Activated naive CD8-positive, alpha-beta T cell (primary cell): Measurements from ENCODE around the gene ILF3.

Source experiments
- H3K27ac Mint-ChIP-seq: one replicate; pipeline ENCODE4 v1.8.0; 2021; ENCODE audit warnings: mixed read lengths
- H3K27me3 Mint-ChIP-seq: one replicate; pipeline ENCODE4 v1.8.0; 2021; ENCODE audit warnings: mixed read lengths
- H3K36me3 Mint-ChIP-seq: one replicate; pipeline ENCODE4 v1.8.0; 2021; ENCODE audit warnings: mixed read lengths
- H3K4me1 Mint-ChIP-seq: one replicate; pipeline ENCODE4 v1.8.0; 2021; ENCODE audit warnings: low read depth, mixed read lengths
- H3K4me3 Mint-ChIP-seq: one replicate; pipeline ENCODE4 v1.8.0; 2021; ENCODE audit warnings: mild to moderate bottlenecking, mixed read lengths
- H3K9me3 Mint-ChIP-seq: one replicate; pipeline ENCODE4 v1.8.0; 2021; ENCODE audit warnings: low read depth, mixed read lengths

The ILF3 gene

GRCh38 chr19:10718205-10719196 lies 64.4 kb downstream of the ILF3 start:
- H3K4me1 Mint-ChIP-seq = peaks cover 37% of the 10 kb centered on the region

GRCh38 chr19:10719466-10719961 lies 65.4 kb downstream of the ILF3 start:
- peak overlapping the region; percentile 96 for H3K4me3 Mint-ChIP-seq
- no peaks in the 10 kb centered on the region for H3K27me3 Mint-ChIP-seq
- H3K36me3 Mint-ChIP-seq = no peaks in the 10 kb centered on the region
- peak overlapping the region; percentile 74 for H3K27ac Mint-ChIP-seq
- H3K4me1 Mint-ChIP-seq = peaks cover 42% of the 10 kb centered on the region
- H3K9me3 Mint-ChIP-seq = no peaks in the 10 kb centered on the region

More at GRCh38 chr19:10718205-10719196, 64.4 kb downstream of the ILF3 start:
- Mint-ChIP-seq H3K9me3 (no peaks in the 10 kb centered on the region), H3K27ac (peak overlapping the region; percentile 87), H3K36me3 (peaks cover 4% of the 10 kb centered on the region), H3K27me3 (no peaks in the 10 kb centered on the region), H3K4me3 (peak overlapping the region; percentile 96)

- H3K27me3 Mint-ChIP-seq = no peaks in the 10 kb centered on the region
- peaks cover 46% of the 10 kb centered on the region for H3K4me1 Mint-ChIP-seq
- peak overlapping the region; percentile 35 for H3K4me3 Mint-ChIP-seq
- peak overlapping the region; percentile 50 for H3K27ac Mint-ChIP-seq
- H3K9me3 Mint-ChIP-seq = no peaks in the 10 kb centered on the region
- no peaks in the 10 kb centered on the region for H3K36me3 Mint-ChIP-seq
These were observed 66.5 kb downstream of the ILF3 start for GRCh38 chr19:10720607-10721125.

GRCh38 chr19:10723591-10723990 lies 69.4 kb downstream of the ILF3 start:
- Mint-ChIP-seq H3K27me3 (no peaks in the 10 kb centered on the region), H3K27ac (peak overlapping the region; percentile 78), H3K36me3 (peaks cover 4% of the 10 kb centered on the region), H3K9me3 (no peaks in the 10 kb centered on the region), H3K4me3 (no peak overlapping the region), H3K4me1 (peaks cover 59% of the 10 kb centered on the region)

- no peaks in the 10 kb centered on the region for H3K9me3 Mint-ChIP-seq
- peak overlapping the region; percentile 10 for H3K27ac Mint-ChIP-seq
- H3K4me1 Mint-ChIP-seq = peaks cover 58% of the 10 kb centered on the region
- no peaks in the 10 kb centered on the region for H3K27me3 Mint-ChIP-seq
- H3K36me3 Mint-ChIP-seq = peaks cover 4% of the 10 kb centered on the region
- H3K4me3 Mint-ChIP-seq = no peak overlapping the region
These were observed 70.5 kb downstream of the ILF3 start for GRCh38 chr19:10724573-10725071.

- Mint-ChIP-seq H3K4me3 (no peak overlapping the region), H3K27ac (no peak overlapping the region), H3K36me3 (peaks cover 4% of the 10 kb centered on the region), H3K4me1 (peaks cover 61% of the 10 kb centered on the region), H3K27me3 (no peaks in the 10 kb centered on the region), H3K9me3 (no peaks in the 10 kb centered on the region)
These were observed 71.3 kb downstream of the ILF3 start for GRCh38 chr19:10725415-10725814.

- no peak overlapping the region for H3K4me3 Mint-ChIP-seq
- no peaks in the 10 kb centered on the region for H3K9me3 Mint-ChIP-seq
- H3K27me3 Mint-ChIP-seq = no peaks in the 10 kb centered on the region
- H3K4me1 Mint-ChIP-seq = peaks cover 62% of the 10 kb centered on the region
- H3K27ac Mint-ChIP-seq = no peak overlapping the region
- peaks cover 4% of the 10 kb centered on the region for H3K36me3 Mint-ChIP-seq
These were observed 72.1 kb downstream of the ILF3 start for GRCh38 chr19:10726268-10726667.

- Mint-ChIP-seq H3K4me3 (no peak overlapping the region), H3K36me3 (peaks cover 4% of the 10 kb centered on the region)
These were observed 73.6 kb downstream of the ILF3 start for GRCh38 chr19:10727685-10728201.

GRCh38 chr19:10729411-10729810 lies 75.3 kb downstream of the ILF3 start:
- H3K4me3 Mint-ChIP-seq = no peak overlapping the region
- H3K4me1 Mint-ChIP-seq = peaks cover 52% of the 10 kb centered on the region
- H3K27ac Mint-ChIP-seq = peak overlapping the region; percentile 59

More at GRCh38 chr19:10727685-10728201, 73.6 kb downstream of the ILF3 start:
- Mint-ChIP-seq H3K4me1 (peaks cover 60% of the 10 kb centered on the region), H3K9me3 (no peaks in the 10 kb centered on the region), H3K27ac (peak overlapping the region; percentile 16), H3K27me3 (no peaks in the 10 kb centered on the region)

GRCh38 chr19:10730932-10731331 lies 76.8 kb downstream of the ILF3 start:
- H3K4me1 Mint-ChIP-seq = peaks cover 49% of the 10 kb centered on the region
- peak overlapping the region; percentile 82 for H3K27ac Mint-ChIP-seq
- no peaks in the 10 kb centered on the region for H3K27me3 Mint-ChIP-seq
- no peaks in the 10 kb centered on the region for H3K9me3 Mint-ChIP-seq
- peak overlapping the region; percentile 7 for H3K4me3 Mint-ChIP-seq
- peaks cover 4% of the 10 kb centered on the region for H3K36me3 Mint-ChIP-seq

More at GRCh38 chr19:10729411-10729810, 75.3 kb downstream of the ILF3 start:
- Mint-ChIP-seq H3K27me3 (no peaks in the 10 kb centered on the region), H3K36me3 (peaks cover 4% of the 10 kb centered on the region), H3K9me3 (no peaks in the 10 kb centered on the region)

GRCh38 chr19:10735741-10736140 lies 81.6 kb downstream of the ILF3 start:
- Mint-ChIP-seq H3K36me3 (no peaks in the 10 kb centered on the region), H3K27me3 (no peaks in the 10 kb centered on the region), H3K27ac (no peak overlapping the region), H3K9me3 (no peaks in the 10 kb centered on the region), H3K4me3 (no peak overlapping the region), H3K4me1 (peaks cover 42% of the 10 kb centered on the region)

- no peak overlapping the region for H3K27ac Mint-ChIP-seq
- no peaks in the 10 kb centered on the region for H3K27me3 Mint-ChIP-seq
- H3K9me3 Mint-ChIP-seq = no peaks in the 10 kb centered on the region
- no peaks in the 10 kb centered on the region for H3K36me3 Mint-ChIP-seq
- peaks cover 42% of the 10 kb centered on the region for H3K4me1 Mint-ChIP-seq
- no peak overlapping the region for H3K4me3 Mint-ChIP-seq
These were observed 82.0 kb downstream of the ILF3 start for GRCh38 chr19:10736189-10736588.

- peaks cover 40% of the 10 kb centered on the region for H3K4me1 Mint-ChIP-seq
- no peaks in the 10 kb centered on the region for H3K9me3 Mint-ChIP-seq
- H3K4me3 Mint-ChIP-seq = no peak overlapping the region
- peak overlapping the region; percentile 64 for H3K27ac Mint-ChIP-seq
- H3K36me3 Mint-ChIP-seq = no peaks in the 10 kb centered on the region
- no peaks in the 10 kb centered on the region for H3K27me3 Mint-ChIP-seq
These were observed 82.9 kb downstream of the ILF3 start for GRCh38 chr19:10736916-10737551.

GRCh38 chr19:10737722-10738121 lies 83.6 kb downstream of the ILF3 start:
- no peak overlapping the region for H3K27ac Mint-ChIP-seq
- H3K27me3 Mint-ChIP-seq = no peaks in the 10 kb centered on the region
- peaks cover 39% of the 10 kb centered on the region for H3K4me1 Mint-ChIP-seq
- no peak overlapping the region for H3K4me3 Mint-ChIP-seq
- H3K9me3 Mint-ChIP-seq = no peaks in the 10 kb centered on the region
- no peaks in the 10 kb centered on the region for H3K36me3 Mint-ChIP-seq
